Neuronal stem cell (in vitro differentiated cells): Measurements from ENCODE around the gene GSTO2. TPM values are rescaled to one million over a fixed set of nuclear protein-coding genes. Genes with fewer than 3 reads are reported as not detected.

Experiments
- DNase-seq: peaks from one replicate; pipeline ENCODE4 v3.0.0-alpha.2; 2013; ENCODE audit warnings: low spot score
- H2AFZ ChIP-seq: one replicate; pipeline ENCODE4 v1.6.1; 2013; ENCODE audit warnings: mild to moderate bottlenecking, low read length, inconsistent platforms
- H2AK5ac ChIP-seq: 2 replicates; pipeline ENCODE4 v1.6.1; 2013; ENCODE audit warnings: low read depth, mild to moderate bottlenecking, inconsistent platforms, low read length, moderate library complexity, mixed read lengths
- H2BK120ac ChIP-seq: 2 replicates; pipeline ENCODE4 v1.6.1; 2013; ENCODE audit warnings: low read depth, mild to moderate bottlenecking, inconsistent platforms, low read length, moderate library complexity, mixed read lengths
- H2BK12ac ChIP-seq: one replicate; pipeline ENCODE4 v1.6.1; 2013; ENCODE audit warnings: low read length, inconsistent platforms
- H2BK15ac ChIP-seq: 2 replicates; pipeline ENCODE4 v1.6.1; 2013; ENCODE audit warnings: mild to moderate bottlenecking, low read length, inconsistent platforms, mixed read lengths
- H2BK5ac ChIP-seq: one replicate; pipeline ENCODE4 v1.6.1; 2013; ENCODE audit warnings: inconsistent platforms, mild to moderate bottlenecking, low read length, moderate library complexity
- H3K14ac ChIP-seq: one replicate; pipeline ENCODE4 v1.6.1; 2013; ENCODE audit warnings: low read length, inconsistent platforms
- H3K18ac ChIP-seq: 2 replicates; pipeline ENCODE4 v1.6.1; 2013; ENCODE audit warnings: low read length, inconsistent platforms
- H3K23ac ChIP-seq: 2 replicates; pipeline ENCODE4 v1.6.1; 2013; ENCODE audit warnings: low read depth, mild to moderate bottlenecking, mixed read lengths, low read length, inconsistent platforms; ENCODE audit not compliant: poor library complexity
- H3K27ac ChIP-seq: replicated peaks from 3 replicates; pipeline ENCODE4 v1.5.1; 2013; ENCODE audit warnings: low read length, inconsistent platforms
- H3K27me3 ChIP-seq, 3 experiments: 2 replicates each; pipeline ENCODE4 v1.6.1; 2013; ENCODE audit warnings: low read length in 3 of 3, mild to moderate bottlenecking in 2 of 3, inconsistent platforms in 1 of 3, low read depth in 1 of 3, mixed read lengths in 1 of 3, moderate library complexity in 1 of 3; ENCODE audit not compliant: control insufficient read depth in 3 of 3, insufficient read depth in 3 of 3
- H3K36me3 ChIP-seq, 2 donors: replicated peaks in 1 of 2; 2 replicates each; pipeline ENCODE4 v1.6.1; 2013; ENCODE audit warnings: low read length in 2 of 2; ENCODE audit not compliant: control insufficient read depth in 2 of 2, insufficient read depth in 2 of 2
- H3K4ac ChIP-seq: 2 replicates; pipeline ENCODE4 v1.6.1; 2013; ENCODE audit warnings: inconsistent platforms, mild to moderate bottlenecking, low read length, moderate library complexity
- H3K4me1 ChIP-seq, 2 donors: 1 replicate in 1 of 2; 2 replicates in 1 of 2; pipeline ENCODE4 v1.6.1; 2013; ENCODE audit warnings: low read length in 2 of 2, low read depth in 1 of 2; ENCODE audit not compliant: control insufficient read depth in 2 of 2, insufficient read depth in 1 of 2
- H3K4me2 ChIP-seq: one replicate; pipeline ENCODE4 v1.6.1; 2013; ENCODE audit warnings: mild to moderate bottlenecking, low read length, inconsistent platforms; ENCODE audit not compliant: insufficient read depth, poor library complexity, severe bottlenecking
- H3K4me3 ChIP-seq, 2 donors: 2 replicates each; pipeline ENCODE4 v1.5.1; 2013; ENCODE audit warnings: low read length in 2 of 2, mild to moderate bottlenecking in 2 of 2, inconsistent platforms in 1 of 2, moderate library complexity in 1 of 2
- H3K79me1 ChIP-seq: one replicate; pipeline ENCODE4 v1.6.1; 2013; ENCODE audit warnings: low read depth, mild to moderate bottlenecking, inconsistent platforms, low read length, moderate library complexity
- H3K9ac ChIP-seq: one replicate; pipeline ENCODE4 v1.6.1; 2013; ENCODE audit warnings: mild to moderate bottlenecking, low read depth, low read length, inconsistent platforms; ENCODE audit not compliant: poor library complexity
- H3K9me3 ChIP-seq, 2 donors: replicated peaks in 1 of 2; 2 replicates each; pipeline versions ENCODE3 to v1.6.1; 2013; ENCODE audit warnings: low read length in 2 of 2, mild to moderate bottlenecking in 2 of 2, inconsistent platforms in 1 of 2, low read depth in 1 of 2, mixed read lengths in 1 of 2, moderate library complexity in 1 of 2; ENCODE audit not compliant: control insufficient read depth in 2 of 2, insufficient read depth in 1 of 2
- H4K8ac ChIP-seq: one replicate; pipeline ENCODE4 v1.6.1; 2013; ENCODE audit warnings: low read depth, mild to moderate bottlenecking, inconsistent platforms, low read length, moderate library complexity
- H4K91ac ChIP-seq: one replicate; pipeline ENCODE4 v1.6.1; 2013; ENCODE audit warnings: low read length, low read depth, mild to moderate bottlenecking, inconsistent platforms; ENCODE audit not compliant: poor library complexity
- WGBS, 2 donors: extraction: QIAGEN DNeasy Blood & Tissue Kit; methylation state at CpG; one replicate each; pipeline ENCODE4 v1.1.7; 2013; ENCODE audit warnings: missing lambda C conversion rate in 2 of 2, mixed read lengths in 1 of 2; ENCODE audit not compliant: insufficient read length in 2 of 2, insufficient replicate concordance in 1 of 2; ENCODE audit errors: extremely low coverage in 2 of 2; 5-methylcytosine and 5-hydroxymethylcytosine counted together
- polyA plus RNA-seq, 2 experiments: library from polyadenylated mRNA; stranded (reverse); fragments of 200-250 nt; gene quantifications; one replicate each; pipeline ENCODE4 v1.2.3, GENCODE V29; 2013

The GSTO2 gene
- polyA plus RNA-seq (2013, experiment 1 of 2) = 6.1 TPM
- 5.6 TPM for polyA plus RNA-seq (2013, experiment 2 of 2)

DNA sequence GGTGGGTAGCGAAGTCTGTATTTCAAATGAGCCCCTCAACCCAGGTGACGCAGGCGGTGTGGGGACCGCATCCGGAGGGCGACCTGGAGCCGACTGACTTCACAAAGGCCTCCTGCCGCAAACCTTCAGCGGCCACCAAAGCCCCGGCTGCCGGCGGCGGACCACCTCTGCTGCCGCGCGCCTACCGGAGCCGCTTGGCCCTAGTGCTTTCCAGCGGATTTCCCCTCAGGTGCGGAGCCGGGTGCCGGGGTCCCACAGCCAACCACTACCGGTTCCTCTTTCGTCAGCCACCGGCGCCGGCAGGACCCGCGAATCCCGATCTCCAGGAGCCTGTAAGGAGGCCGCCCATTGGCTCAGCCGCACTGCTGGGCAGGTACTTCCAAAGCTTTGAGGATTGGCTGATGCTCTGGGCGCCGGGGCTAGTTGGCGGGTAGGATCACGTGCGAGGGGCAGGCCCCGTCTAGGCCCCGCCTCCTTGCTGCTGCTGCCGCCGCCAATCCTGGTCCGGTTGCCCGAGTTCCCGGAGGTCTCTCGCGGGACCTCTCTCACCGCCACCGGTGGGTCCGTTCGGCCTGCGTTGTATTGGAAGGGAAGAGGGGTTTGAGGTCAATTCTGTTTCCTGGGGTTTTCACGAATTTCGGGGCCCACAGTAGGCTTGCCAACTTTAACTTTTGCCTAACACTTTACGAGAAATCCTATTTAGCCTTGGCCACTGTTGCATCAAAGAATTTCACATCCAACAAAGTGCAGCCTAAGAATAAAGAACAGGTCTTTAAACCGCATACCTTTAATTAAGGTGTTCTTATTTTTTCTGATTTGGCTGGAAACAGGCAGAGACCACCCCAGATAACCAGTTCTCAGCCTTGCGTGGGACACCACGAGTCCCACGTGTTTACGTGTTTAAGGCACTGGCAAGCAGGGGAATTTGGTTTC, at the start of gene GSTO2:
Gene GSTO2, plus strand, starts transcription at position 472 of the 933 bp plus-strand sequence. CDS start 5,732 bp downstream, outside the sequence.
- peak within 1 kb of the TSS; percentile 32 for H3K27ac ChIP-seq
- H3K4me2 ChIP-seq = peak within 1 kb of the TSS; percentile 92
- H4K91ac ChIP-seq = no peak within 1 kb of the TSS
- H3K4me3 ChIP-seq = peak within 1 kb of the TSS; percentile 90 to 98
- peak within 1 kb of the TSS; percentile 92 for H3K18ac ChIP-seq
- no peak within 1 kb of the TSS for H3K14ac ChIP-seq
- H2BK12ac ChIP-seq = no peak within 1 kb of the TSS
- H2BK15ac ChIP-seq = no peak within 1 kb of the TSS
- H3K36me3 ChIP-seq = peaks cover 0 to 45% of the 10 kb centered on the region in 2 donors
- H3K9ac ChIP-seq = peak within 1 kb of the TSS; percentile 76
- no peak within 1 kb of the TSS for H3K4ac ChIP-seq
- H3K27me3 ChIP-seq = no peaks in the 10 kb centered on the region
- DNase-seq = peak; percentile 94
- no CpG with 5 or more reads among the region's 59 CpGs for WGBS, 2 donors
- H3K23ac ChIP-seq = peak within 1 kb of the TSS; percentile 61
- no peak within 1 kb of the TSS for H4K8ac ChIP-seq
- H2AK5ac ChIP-seq = no peak within 1 kb of the TSS
- no peak within 1 kb of the TSS for H2BK120ac ChIP-seq
- peaks cover 4 to 7% of the 10 kb centered on the region in 2 donors for H3K4me1 ChIP-seq
- H2BK5ac ChIP-seq = no peak within 1 kb of the TSS
- no peaks in the 10 kb centered on the region for H3K9me3 ChIP-seq
- peaks cover 2% of the 10 kb centered on the region for H3K79me1 ChIP-seq
- H2AFZ ChIP-seq = peak within 1 kb of the TSS; percentile 95

GRCh38 chr10:104220522-104220921, 48.5 kb upstream of the GSTO2 start:
- H2BK120ac ChIP-seq = no peak overlapping the region
- no peak overlapping the region for H2AFZ ChIP-seq
- no peak overlapping the region for H3K23ac ChIP-seq
- no peak overlapping the region for H2BK15ac ChIP-seq
- no peaks in the 10 kb centered on the region for H3K4me1 ChIP-seq
- H3K9me3 ChIP-seq = peaks cover 0 to 5% of the 10 kb centered on the region in 2 donors
- H2AK5ac ChIP-seq = no peak overlapping the region
- no peak for DNase-seq
- no peak overlapping the region for H4K8ac ChIP-seq
- H2BK12ac ChIP-seq = no peak overlapping the region
- no peaks in the 10 kb centered on the region for H3K79me1 ChIP-seq
- H3K4me2 ChIP-seq = no peak overlapping the region
- H3K4ac ChIP-seq = no peak overlapping the region
- no CpG with 5 or more reads among the region's 2 CpGs for WGBS, 2 donors
- no peak overlapping the region for H2BK5ac ChIP-seq
- no peaks in the 10 kb centered on the region for H3K27me3 ChIP-seq
- no peaks in the 10 kb centered on the region for H3K36me3 ChIP-seq
- no peak overlapping the region for H3K9ac ChIP-seq
- no peak overlapping the region for H4K91ac ChIP-seq
- no peak overlapping the region for H3K27ac ChIP-seq
- no peak overlapping the region for H3K14ac ChIP-seq
- no peak overlapping the region for H3K18ac ChIP-seq
- no peak overlapping the region for H3K4me3 ChIP-seq

DNA sequence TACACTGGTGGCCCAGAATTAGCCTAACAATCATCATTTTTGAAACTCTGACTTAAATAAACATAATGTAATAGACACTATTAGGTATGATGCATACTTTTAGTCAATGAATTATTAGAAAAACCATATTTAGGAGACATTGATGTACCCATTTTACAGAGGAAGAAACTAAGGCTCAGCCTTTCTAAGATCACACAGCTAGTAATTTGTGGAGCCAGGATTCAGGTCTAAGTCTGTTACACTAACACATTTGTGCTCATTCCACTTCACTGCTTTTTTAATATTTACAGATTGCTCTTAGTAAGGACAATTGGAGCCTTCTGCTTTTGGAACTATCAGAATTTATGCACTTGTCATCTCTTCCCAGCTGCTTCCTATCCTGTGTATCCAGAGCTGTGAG, 45.7 kb upstream of the GSTO2 start:
- Histone ChIP-seq H2BK120ac (no peak overlapping the region), H2AFZ (no peak overlapping the region), H3K27ac (no peak overlapping the region), H2BK15ac (no peak overlapping the region), H2BK12ac (no peak overlapping the region), H3K4me2 (no peak overlapping the region), H3K79me1 (no peaks in the 10 kb centered on the region), H3K18ac (no peak overlapping the region), H3K36me3 (no peaks in the 10 kb centered on the region), H3K23ac (no peak overlapping the region), H3K9me3 (no peaks in the 10 kb centered on the region), H3K14ac (no peak overlapping the region), H4K8ac (no peak overlapping the region), H3K9ac (no peak overlapping the region), H4K91ac (no peak overlapping the region), H3K27me3 (no peaks in the 10 kb centered on the region), H3K4ac (no peak overlapping the region), H3K4me1 (no peaks in the 10 kb centered on the region), H2BK5ac (no peak overlapping the region), H2AK5ac (no peak overlapping the region), H3K4me3 (no peak overlapping the region)
- no peak for DNase-seq

GRCh38 chr10:104230490-104230889, 38.5 kb upstream of the GSTO2 start:
- Histone ChIP-seq H2BK12ac (no peak overlapping the region), H3K14ac (no peak overlapping the region), H2BK120ac (no peak overlapping the region), H2AFZ (no peak overlapping the region), H3K4me1 (peaks cover 0 to 1% of the 10 kb centered on the region in 2 donors), H3K27me3 (no peaks in the 10 kb centered on the region), H2BK15ac (no peak overlapping the region), H3K9ac (no peak overlapping the region), H3K23ac (no peak overlapping the region), H3K4me2 (no peak overlapping the region), H4K91ac (no peak overlapping the region), H2AK5ac (no peak overlapping the region), H3K4me3 (no peak overlapping the region), H4K8ac (no peak overlapping the region), H3K9me3 (peaks cover 0 to 6% of the 10 kb centered on the region in 2 donors), H3K79me1 (no peaks in the 10 kb centered on the region), H3K4ac (no peak overlapping the region), H3K36me3 (no peaks in the 10 kb centered on the region), H2BK5ac (no peak overlapping the region), H3K27ac (no peak overlapping the region), H3K18ac (no peak overlapping the region)
- no CpG with 5 or more reads among the region's 4 CpGs for WGBS, 2 donors
- no peak for DNase-seq
